NCI-H510A (cell line): ENCODE data around the gene AKR7A3.
"Not testable (repeated sequence)": the region's sequence is repeated elsewhere in the genome, so short reads cannot be mapped to it uniquely, and the experiment has no call there.

Experiments
- DNase-seq: peaks from one replicate; lab custom pipeline; 2025; lab: John Stamatoyannopoulos, UW

The AKR7A3 gene

GRCh38 chr1:19317126-19317910, 28.7 kb upstream of the AKR7A3 start:
- no peak for DNase-seq

GRCh38 chr1:19315378-19316198, 27.0 kb upstream of the AKR7A3 start:
- no peak for DNase-seq

GRCh38 chr1:19313961-19314882, 25.7 kb upstream of the AKR7A3 start:
- no peak for DNase-seq

- DNase-seq = no peak
Measured at GRCh38 chr1:19313636-19313959, 25.0 kb upstream of the AKR7A3 start.

- no peak for DNase-seq
Measured at GRCh38 chr1:19312782-19313635, 24.4 kb upstream of the AKR7A3 start.

- DNase-seq = peak; percentile 81
Measured at GRCh38 chr1:19311931-19312781, 23.6 kb upstream of the AKR7A3 start, which contains the start of the genes AKR7A2 and SLC66A1. TSS of gene AKR7A2 (minus strand) at chr1:19312144. CDS start at chr1:19312124, 20 bp downstream. TSS of gene SLC66A1 (plus strand) at chr1:19312326. CDS start at chr1:19317678, 5,352 bp downstream.

GRCh38 chr1:19311503-19311930, 22.9 kb upstream of the AKR7A3 start:
- DNase-seq = no peak

GRCh38 chr1:19310720-19311502, 22.3 kb upstream of the AKR7A3 start:
- no peak for DNase-seq

- DNase-seq = no peak
Measured at GRCh38 chr1:19310061-19310460, 21.5 kb upstream of the AKR7A3 start.

- no peak for DNase-seq
Measured at GRCh38 chr1:19309123-19309813, 20.7 kb upstream of the AKR7A3 start.

- DNase-seq = no peak
Measured at GRCh38 chr1:19308509-19308907, 19.9 kb upstream of the AKR7A3 start.

GRCh38 chr1:19307794-19308508, 19.4 kb upstream of the AKR7A3 start:
- DNase-seq = no peak

- DNase-seq = no peak
Measured at GRCh38 chr1:19306941-19307340, 18.4 kb upstream of the AKR7A3 start.

- DNase-seq = no peak
Measured at GRCh38 chr1:19305880-19306279, 17.3 kb upstream of the AKR7A3 start.

GRCh38 chr1:19304081-19304480, 15.5 kb upstream of the AKR7A3 start:
- DNase-seq = not testable (repeated sequence)

- DNase-seq = no peak
Measured at GRCh38 chr1:19300211-19300610, 11.6 kb upstream of the AKR7A3 start.

GRCh38 chr1:19294638-19295037, 6.1 kb upstream of the AKR7A3 start:
- DNase-seq = no peak

GRCh38 chr1:19289244-19289643, 674 bp upstream of the AKR7A3 start:
- DNase-seq = no peak
